HepG2 (cell line): ENCODE measurements around the gene TUBA8. TPM values are rescaled to one million over a fixed set of nuclear protein-coding genes. Genes with fewer than 3 reads are reported as not detected.
A peak's percentile ranks its signal among the peaks of the same experiment; 100 is the strongest.

Source experiments
- ARNT2 ChIP-seq: sonication (generic); formaldehyde crosslinking; IDR thresholded peaks from 2 replicates; pipeline ENCODE4 v1.8.0; 2022; ENCODE audit warnings: mild to moderate bottlenecking, low read depth, missing genetic modification reagents, moderate library complexity
- CREM ChIP-seq, 2 experiments: sonication (generic) in 1 of 2; formaldehyde crosslinking in 1 of 2; IDR thresholded peaks; 2 replicates each; pipeline versions ENCODE4 v1.4.0 to v1.6.1; 2016 to 2020; ENCODE audit warnings: antibody characterized with exemption in 1 of 2, mild to moderate bottlenecking in 1 of 2, missing genetic modification reagents in 1 of 2
- NKX3-1 ChIP-seq: sonication (generic); formaldehyde crosslinking; IDR thresholded peaks from 2 replicates; pipeline ENCODE4 v1.5.0; 2020; ENCODE audit warnings: missing genetic modification reagents
- NRL ChIP-seq: sonication (generic); formaldehyde crosslinking; IDR thresholded peaks from 2 replicates; pipeline ENCODE4 v1.5.0; 2020; ENCODE audit warnings: missing genetic modification reagents, mild to moderate bottlenecking, moderate library complexity, borderline replicate concordance
- POGZ ChIP-seq: sonication (generic); formaldehyde crosslinking; IDR thresholded peaks from 2 replicates; pipeline ENCODE4 v1.4.0; 2020; ENCODE audit warnings: mild to moderate bottlenecking, missing genetic modification reagents
- TOPORS ChIP-seq: sonication (generic); formaldehyde crosslinking; IDR thresholded peaks from 2 replicates; pipeline ENCODE4 v1.8.0; 2023; ENCODE audit warnings: mild to moderate bottlenecking, missing genetic modification reagents
- ZNF12 ChIP-seq: sonication (generic); formaldehyde crosslinking; IDR thresholded peaks from 2 replicates; pipeline ENCODE4 v1.5.0; 2020; ENCODE audit warnings: missing genetic modification reagents
- ZNF142 ChIP-seq: sonication (generic); formaldehyde crosslinking; IDR thresholded peaks from 2 replicates; pipeline ENCODE4 v1.4.0; 2020; ENCODE audit warnings: missing genetic modification reagents
- ZNF513 ChIP-seq: sonication (generic); formaldehyde crosslinking; conservative IDR thresholded peaks from 2 replicates; pipeline ENCODE4 v1.5.0; 2020; ENCODE audit warnings: missing genetic modification reagents
- ZNF775 ChIP-seq: sonication (generic); formaldehyde crosslinking; IDR thresholded peaks from 2 replicates; pipeline ENCODE4 v1.4.0; 2020; ENCODE audit warnings: missing genetic modification reagents, mild to moderate bottlenecking, moderate library complexity, borderline replicate concordance
- ZSCAN5A ChIP-seq: sonication (generic); formaldehyde crosslinking; IDR thresholded peaks from 2 replicates; pipeline ENCODE4 v1.8.0; 2022; ENCODE audit warnings: mild to moderate bottlenecking, missing genetic modification reagents, borderline replicate concordance
- polyA plus RNA-seq, 8 experiments: library from polyadenylated mRNA; depleted of rRNA in 3 of 8; stranded (reverse) in 7 of 8; unstranded in 1 of 8; fragments of >200 nt; fragmentation: Illumina TruSeq in 4 of 8; extraction: Trizol in 4 of 8; gene quantifications; 2 replicates each; pipeline versions ENCODE4 v1.2.1 to v1.2.3, GENCODE V29; 2011 to 2016; ENCODE audit warnings: low read depth in 4 of 8, missing spikeins in 1 of 8, mixed read lengths in 1 of 8; ENCODE audit not compliant: insufficient read depth in 1 of 8
- total RNA-seq, 5 experiments: library from RNA; depleted of rRNA; stranded (reverse); fragments of >200 nt; fragmentation: Illumina TruSeq; extraction: Trizol; gene quantifications; 2 replicates each; pipeline ENCODE4 v1.2.3, GENCODE V29; 2016; ENCODE audit warnings: low read depth in 1 of 5
- TF ChIP-seq, protein P1 (sequence below): IDR thresholded peaks from 2 replicates; pipeline ENCODE4 v1.4.0; 2020; ENCODE audit warnings: mild to moderate bottlenecking, missing genetic modification reagents

The TUBA8 gene
- total and polyA plus RNA-seq, 2 of the 13 experiments (the other 11 are each of a cell fraction or from before 2014, with no cell fraction given), result 0.35 to 0.69 TPM

GRCh38 chr22:18077639-18078328 is 32.8 kb upstream of the TUBA8 start, which contains the start of gene PEX26 (continued):
- TF ChIP-seq ZNF513 (CRISPR knock-in tag) (no peak), TOPORS (no peak), ZNF142 (CRISPR knock-in tag) (no peak), ZSCAN5A (CRISPR knock-in tag) (no peak), POGZ (CRISPR knock-in tag) (peak; percentile 52), CREM (IDR thresholded peaks at IDR 0.05) (peak; percentile 91), CREM (CRISPR knock-in tag; IDR thresholded peaks at IDR 0.05) (no peak), ZNF775 (CRISPR knock-in tag) (no peak), NKX3-1 (CRISPR knock-in tag) (no peak), ZNF12 (CRISPR knock-in tag) (no peak), NRL (CRISPR knock-in tag) (no peak), ARNT2 (no peak)
- TF ChIP-seq, protein P1, sequence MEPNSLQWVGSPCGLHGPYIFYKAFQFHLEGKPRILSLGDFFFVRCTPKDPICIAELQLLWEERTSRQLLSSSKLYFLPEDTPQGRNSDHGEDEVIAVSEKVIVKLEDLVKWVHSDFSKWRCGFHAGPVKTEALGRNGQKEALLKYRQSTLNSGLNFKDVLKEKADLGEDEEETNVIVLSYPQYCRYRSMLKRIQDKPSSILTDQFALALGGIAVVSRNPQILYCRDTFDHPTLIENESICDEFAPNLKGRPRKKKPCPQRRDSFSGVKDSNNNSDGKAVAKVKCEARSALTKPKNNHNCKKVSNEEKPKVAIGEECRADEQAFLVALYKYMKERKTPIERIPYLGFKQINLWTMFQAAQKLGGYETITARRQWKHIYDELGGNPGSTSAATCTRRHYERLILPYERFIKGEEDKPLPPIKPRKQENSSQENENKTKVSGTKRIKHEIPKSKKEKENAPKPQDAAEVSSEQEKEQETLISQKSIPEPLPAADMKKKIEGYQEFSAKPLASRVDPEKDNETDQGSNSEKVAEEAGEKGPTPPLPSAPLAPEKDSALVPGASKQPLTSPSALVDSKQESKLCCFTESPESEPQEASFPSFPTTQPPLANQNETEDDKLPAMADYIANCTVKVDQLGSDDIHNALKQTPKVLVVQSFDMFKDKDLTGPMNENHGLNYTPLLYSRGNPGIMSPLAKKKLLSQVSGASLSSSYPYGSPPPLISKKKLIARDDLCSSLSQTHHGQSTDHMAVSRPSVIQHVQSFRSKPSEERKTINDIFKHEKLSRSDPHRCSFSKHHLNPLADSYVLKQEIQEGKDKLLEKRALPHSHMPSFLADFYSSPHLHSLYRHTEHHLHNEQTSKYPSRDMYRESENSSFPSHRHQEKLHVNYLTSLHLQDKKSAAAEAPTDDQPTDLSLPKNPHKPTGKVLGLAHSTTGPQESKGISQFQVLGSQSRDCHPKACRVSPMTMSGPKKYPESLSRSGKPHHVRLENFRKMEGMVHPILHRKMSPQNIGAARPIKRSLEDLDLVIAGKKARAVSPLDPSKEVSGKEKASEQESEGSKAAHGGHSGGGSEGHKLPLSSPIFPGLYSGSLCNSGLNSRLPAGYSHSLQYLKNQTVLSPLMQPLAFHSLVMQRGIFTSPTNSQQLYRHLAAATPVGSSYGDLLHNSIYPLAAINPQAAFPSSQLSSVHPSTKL (CRISPR knock-in tag), result peak; percentile 24; the same call in 1 of the 2 replicates
